Stimulated activated CD4-positive, alpha-beta T cell treated with anti-CD3 and anti-CD28 coated beads, Interleukin-2, amount 100 ng/mL, for 24 hours (primary cell): Measurements from ENCODE around the gene GLIS1.

Experiments
- DNase-seq, 2 donors: peaks; one replicate each; pipeline ENCODE4 v3.0.0-alpha.2; 2020

GLIS1 gene

GRCh38 chr1:53669621-53670191 is 69.3 kb downstream of the GLIS1 start:
- no peak for DNase-seq

- DNase-seq = no peak
These were observed 72.4 kb downstream of the GLIS1 start for GRCh38 chr1:53666566-53666965.

GRCh38 chr1:53665996-53666395 is 73.0 kb downstream of the GLIS1 start:
- DNase-seq = no peak

- DNase-seq = no peak
These were observed 75.2 kb downstream of the GLIS1 start for GRCh38 chr1:53663529-53664300.

- no peak for DNase-seq
These were observed 76.0 kb downstream of the GLIS1 start for GRCh38 chr1:53662951-53663350.

- no peak for DNase-seq
These were observed 76.8 kb downstream of the GLIS1 start for GRCh38 chr1:53662169-53662568.

- no peak for DNase-seq
These were observed 77.5 kb downstream of the GLIS1 start for GRCh38 chr1:53661496-53661895.

GRCh38 chr1:53660666-53661065 is 78.3 kb downstream of the GLIS1 start:
- DNase-seq = no peak

GRCh38 chr1:53659436-53659835 is 79.5 kb downstream of the GLIS1 start:
- DNase-seq = no peak

- DNase-seq = no peak
These were observed 80.3 kb downstream of the GLIS1 start for GRCh38 chr1:53658489-53659230.

GRCh38 chr1:53657891-53658396 is 81.0 kb downstream of the GLIS1 start:
- no peak for DNase-seq

- no peak for DNase-seq
These were observed 81.5 kb downstream of the GLIS1 start for GRCh38 chr1:53657531-53657805.

- no peak for DNase-seq
These were observed 82.0 kb downstream of the GLIS1 start for GRCh38 chr1:53656747-53657530.

- no peak for DNase-seq
These were observed 82.8 kb downstream of the GLIS1 start for GRCh38 chr1:53655931-53656746.

- no peak for DNase-seq
These were observed 84.5 kb downstream of the GLIS1 start for GRCh38 chr1:53654216-53655210.

GRCh38 chr1:53653631-53654030 is 85.3 kb downstream of the GLIS1 start:
- DNase-seq = no peak

GRCh38 chr1:53653200-53653575 is 85.8 kb downstream of the GLIS1 start:
- DNase-seq = no peak

GRCh38 chr1:53652441-53653199 is 86.3 kb downstream of the GLIS1 start:
- DNase-seq = no peak

- no peak for DNase-seq
These were observed 87.6 kb downstream of the GLIS1 start for GRCh38 chr1:53651356-53651755.

- DNase-seq = no peak
These were observed 90.4 kb downstream of the GLIS1 start for GRCh38 chr1:53648516-53648915.
